PC-3 (cell line): ENCODE data around the gene CELF5. TPM values are rescaled to one million over a fixed set of nuclear protein-coding genes. Genes with fewer than 3 reads are reported as not detected.

Source experiments
- ATAC-seq: fragments of 200-7000 bp; cut with Tn5 transposase; 2 replicates; pipeline ENCODE4 v1.9.1; 2020; ENCODE audit warnings: mild to moderate bottlenecking, moderate library complexity
- BruUV-seq: library from RNA; stranded (reverse); fragments of 400-500 nt; replicated peaks from 2 replicates; lab custom pipeline; 2021; lab: Mats Ljungman, UMichigan
- CTCF ChIA-PET: fragments of 300-600 bp; sonication (Branson Sonifier 250); formaldehyde crosslinking; loops from one replicate; lab custom pipeline; 2022; ENCODE audit warnings: antibody characterized with exemption; lab: Charles Lee
- POLR2A ChIA-PET: fragments of 300-600 bp; sonication (Branson Sonifier 250); formaldehyde crosslinking; loops from one replicate; lab custom pipeline; 2022; ENCODE audit warnings: antibody characterized with exemption; ENCODE audit not compliant: unreplicated experiment; lab: Charles Lee
- DNase-seq: peaks from one replicate; pipeline ENCODE4 v3.0.0-alpha.2; 2015
- H2AFZ ChIP-seq: fragments of 300-600 bp; sonication (generic); 2 replicates; pipeline ENCODE4 v1.6.0; 2016; ENCODE audit warnings: antibody characterized with exemption, low read length
- H3F3A ChIP-seq: fragments of 300-600 bp; sonication (generic); one replicate; pipeline ENCODE4 v1.6.0; 2017; ENCODE audit warnings: antibody characterized with exemption, low read length, control low read depth, mild to moderate bottlenecking; ENCODE audit not compliant: unreplicated experiment
- H3K27ac ChIP-seq: fragments of 300-600 bp; sonication (generic); 2 replicates; pipeline ENCODE4 v1.5.1; 2016; ENCODE audit warnings: mild to moderate bottlenecking, low read length
- H3K27me3 ChIP-seq: fragments of 300-600 bp; sonication (generic); 2 replicates; pipeline ENCODE4 v1.6.1; 2016; ENCODE audit warnings: low read length, mixed read lengths
- H3K36me3 ChIP-seq: fragments of 300-600 bp; sonication (generic); 2 replicates; pipeline ENCODE4 v1.6.1; 2016; ENCODE audit warnings: low read depth, mixed run types, low read length, mixed read lengths
- H3K4me1 ChIP-seq: fragments of 300-600 bp; sonication (generic); 2 replicates; pipeline ENCODE4 v1.5.1; 2016; ENCODE audit warnings: low read length; ENCODE audit not compliant: insufficient read depth
- H3K4me2 ChIP-seq: fragments of 300-600 bp; sonication (generic); 2 replicates; pipeline ENCODE4 v1.6.0; 2016; ENCODE audit warnings: low read length
- H3K4me3 ChIP-seq: fragments of 300-600 bp; sonication (generic); 2 replicates; pipeline ENCODE4 v1.5.1; 2016; ENCODE audit warnings: mild to moderate bottlenecking, low read length, mixed read lengths
- H3K79me2 ChIP-seq: fragments of 300-600 bp; sonication (generic); 2 replicates; pipeline ENCODE4 v1.6.1; 2017; ENCODE audit warnings: low read length, mixed read lengths
- H3K9ac ChIP-seq: fragments of 300-600 bp; sonication (generic); 2 replicates; pipeline ENCODE4 v1.6.0; 2016; ENCODE audit warnings: mild to moderate bottlenecking, low read length
- H3K9me2 ChIP-seq: fragments of 300-600 bp; sonication (generic); replicated peaks from 2 replicates; pipeline ENCODE4 v1.6.1; 2016; ENCODE audit warnings: mixed run types, low read length, mixed read lengths
- H3K9me3 ChIP-seq: fragments of 300-600 bp; sonication (generic); 2 replicates; pipeline ENCODE4 v1.6.1; 2016; ENCODE audit warnings: low read length, mixed read lengths
- H4K20me1 ChIP-seq: fragments of 300-600 bp; sonication (generic); 2 replicates; pipeline ENCODE4 v1.6.1; 2016; ENCODE audit warnings: low read length, mixed read lengths
- CTCF ChIP-seq: fragments of 300-600 bp; sonication (generic); conservative IDR thresholded peaks from 2 replicates; pipeline ENCODE4 v1.5.1; 2017; ENCODE audit warnings: antibody characterized with exemption, low read depth, mild to moderate bottlenecking, low read length
- EZH2 ChIP-seq: fragments of 300-600 bp; sonication (generic); IDR thresholded peaks from one replicate; pipeline ENCODE4 v1.6.1; 2017; ENCODE audit warnings: antibody characterized with exemption, mild to moderate bottlenecking, low read length; ENCODE audit not compliant: unreplicated experiment
- EZH2phosphoT487 ChIP-seq: fragments of 300-600 bp; sonication (generic); IDR thresholded peaks from 2 replicates; pipeline ENCODE4 v1.6.1; 2018; ENCODE audit warnings: mild to moderate bottlenecking, antibody characterized with exemption, low read length, borderline replicate concordance
- intact Hi-C: fragments of 100-400 bp; cut with micrococcal nuclease; formaldehyde crosslinking; loops from 2 replicates; pipeline ENCODE4 v1.9.0; 2023
- total RNA-seq: library from RNA; depleted of rRNA; stranded (reverse); fragments of >200 nt; gene quantifications from 2 replicates; pipeline ENCODE4 v1.2.3, GENCODE V29; 2014

The CELF5 gene
- total RNA-seq, 1 experiment from 2014 or later = 0.44 TPM

GRCh38 chr19:3208317-3209207 is 15.9 kb upstream of the CELF5 start:
- Histone ChIP-seq H4K20me1 (no peaks in the 10 kb centered on the region), H3K4me3 (no peak overlapping the region), H3K4me1 (no peaks in the 10 kb centered on the region), H3F3A (no peaks in the 10 kb centered on the region), H3K27ac (no peak overlapping the region), H3K9me2 (no peaks in the 10 kb centered on the region), H3K27me3 (no peaks in the 10 kb centered on the region), H3K9ac (no peak overlapping the region), H3K4me2 (no peak overlapping the region), H3K9me3 (no peaks in the 10 kb centered on the region), H3K79me2 (no peaks in the 10 kb centered on the region), H2AFZ (no peak overlapping the region), H3K36me3 (no peaks in the 10 kb centered on the region; the same call in 1 of the 2 replicates)
- TF ChIP-seq EZH2 = no peak
- no peak for TF ChIP-seq EZH2phosphoT487
- no peak for TF ChIP-seq CTCF
- ChIA-PET POLR2A (no interaction called here), CTCF (no interaction called here)
- intact Hi-C loops = no loop called here
- ATAC-seq (no peak), DNase-seq (no peak)
- BruUV-seq = TSS peak; percentile 34

GRCh38 chr19:3210347-3211017 is 14.0 kb upstream of the CELF5 start:
- no peaks in the 10 kb centered on the region; the same call in 1 of the 2 replicates for H3K36me3 ChIP-seq
- CTCF ChIA-PET = no interaction called here
- H3K4me2 ChIP-seq = no peak overlapping the region
- BruUV-seq = no TSS peak
- no peak overlapping the region for H2AFZ ChIP-seq
- H3K4me3 ChIP-seq = no peak overlapping the region
- no peaks in the 10 kb centered on the region for H3F3A ChIP-seq
- H3K4me1 ChIP-seq = no peaks in the 10 kb centered on the region
- peak; percentile 35 for DNase-seq
- intact Hi-C loops = no loop called here
- peak; percentile 74 for ATAC-seq
- H3K27ac ChIP-seq = no peak overlapping the region
- H3K9ac ChIP-seq = no peak overlapping the region
- H3K9me2 ChIP-seq = no peaks in the 10 kb centered on the region
- no peaks in the 10 kb centered on the region for H4K20me1 ChIP-seq
- TF ChIP-seq CTCF (peak; percentile 54), EZH2 (no peak)
- POLR2A ChIA-PET = no interaction called here
- H3K27me3 ChIP-seq = no peaks in the 10 kb centered on the region
- H3K79me2 ChIP-seq = no peaks in the 10 kb centered on the region
- H3K9me3 ChIP-seq = no peaks in the 10 kb centered on the region

GRCh38 chr19:3211191-3211590 is 13.3 kb upstream of the CELF5 start:
- Histone ChIP-seq H3K9me3 (no peaks in the 10 kb centered on the region), H3K4me3 (no peak overlapping the region), H3K9me2 (no peaks in the 10 kb centered on the region), H2AFZ (no peak overlapping the region), H3K36me3 (no peaks in the 10 kb centered on the region; the same call in 1 of the 2 replicates), H3K27me3 (no peaks in the 10 kb centered on the region), H3K4me2 (no peak overlapping the region), H3K4me1 (no peaks in the 10 kb centered on the region), H3K27ac (no peak overlapping the region), H4K20me1 (no peaks in the 10 kb centered on the region), H3K9ac (no peak overlapping the region), H3K79me2 (no peaks in the 10 kb centered on the region), H3F3A (no peaks in the 10 kb centered on the region)
- DNase-seq (no peak), ATAC-seq (no peak)
- TF ChIP-seq CTCF (no peak), EZH2 (no peak), EZH2phosphoT487 (no peak)
- ChIA-PET POLR2A (no interaction called here), CTCF (no interaction called here)
- intact Hi-C loops = no loop called here
- no TSS peak for BruUV-seq
